Tibial artery (tissue), 4 donors: ENCODE measurements around the gene C19orf25.
A peak's percentile ranks its signal among the peaks of the same experiment; 100 is the strongest.

Experiments used
- DNase-seq, 2 donors: peaks; one replicate each; pipeline ENCODE4 v3.0.0-alpha.2; 2019
- H3K27ac ChIP-seq, 2 donors: fragments of 200-600 bp; sonication (generic) in 1 of 2; 1 replicate in 1 of 2; 2 replicates in 1 of 2; pipeline ENCODE4 v1.5.1; 2018 to 2019; ENCODE audit warnings: mild to moderate bottlenecking in 1 of 2
- H3K27me3 ChIP-seq, 2 donors: fragments of 200-600 bp; sonication (generic) in 1 of 2; one replicate each; pipeline versions ENCODE4 v1.5.1 to v1.6.0; 2016 to 2019
- H3K36me3 ChIP-seq, 3 donors: fragments of 200-600 bp; sonication (generic) in 2 of 3; one replicate each; pipeline ENCODE4 v1.5.1; 2016 to 2019; ENCODE audit warnings: mild to moderate bottlenecking in 2 of 3
- H3K4me1 ChIP-seq, 4 donors: fragments of 200-600 bp; sonication (generic) in 2 of 4; 1 replicate in 3 of 4; 2 replicates in 1 of 4; pipeline ENCODE4 v1.5.1; 2016 to 2019
- H3K4me3 ChIP-seq, 2 donors: fragments of 200-600 bp; sonication (generic) in 1 of 2; 1 replicate in 1 of 2; 2 replicates in 1 of 2; pipeline ENCODE4 v1.5.1; 2018 to 2019; ENCODE audit warnings: mild to moderate bottlenecking in 2 of 2
- H3K9me3 ChIP-seq, 3 donors: fragments of 200-600 bp; sonication (generic) in 1 of 3; one replicate each; pipeline ENCODE4 v1.5.1; 2016 to 2019
- CTCF ChIP-seq, 2 experiments: fragments of 200-600 bp in 1 of 2; fragments of 450-650 bp in 1 of 2; IDR thresholded peaks; one replicate each; pipeline ENCODE4 v1.5.1; 2017 to 2019; ENCODE audit warnings: antibody characterized with exemption in 2 of 2, mild to moderate bottlenecking in 1 of 2, moderate library complexity in 1 of 2
- intact Hi-C: fragments of 100-400 bp; cut with DNase I; formaldehyde crosslinking; loops from one replicate; pipeline ENCODE4 v1.15.0; 2023; ENCODE audit warnings: low total_unique reads

C19orf25 gene

GRCh38 chr19:1514295-1514661 lies 35.3 kb upstream of the C19orf25 start:
- DNase-seq = no peak
- peaks cover 0 to 71% of the 10 kb centered on the region in 2 donors for H3K27me3 ChIP-seq

GRCh38 chr19:1513499-1514294 lies 34.7 kb upstream of the C19orf25 start:
- H3K27me3 ChIP-seq = peaks cover 0 to 67% of the 10 kb centered on the region in 2 donors
- intact Hi-C loops = no loop called here
- no peak for DNase-seq
- peaks cover 0 to 27% (median 11%) of the 10 kb centered on the region in 4 donors for H3K4me1 ChIP-seq
- H3K27ac ChIP-seq = peak overlapping the region; percentile 15 to 51
- H3K4me3 ChIP-seq = peak overlapping the region; percentile 44 to 59
- peaks cover 0 to 2% (median 0%) of the 10 kb centered on the region in 3 donors for H3K9me3 ChIP-seq
- TF ChIP-seq CTCF (IDR thresholded peaks at IDR 0.05) = peak; percentile 30 to 48
- H3K36me3 ChIP-seq = no peaks in the 10 kb centered on the region

More at GRCh38 chr19:1514295-1514661, 35.3 kb upstream of the C19orf25 start:
- intact Hi-C loops = no loop called here
- Histone ChIP-seq H3K4me1 (peaks cover 0 to 27% (median 11%) of the 10 kb centered on the region in 4 donors), H3K36me3 (no peaks in the 10 kb centered on the region), H3K27ac (no peak overlapping the region), H3K4me3 (no peak overlapping the region), H3K9me3 (no peaks in the 10 kb centered on the region)
- TF ChIP-seq CTCF (IDR thresholded peaks at IDR 0.05) = no peak

- H3K27me3 ChIP-seq = peaks cover 0 to 61% of the 10 kb centered on the region in 2 donors
- intact Hi-C loops = no loop called here
- no peaks in the 10 kb centered on the region for H3K36me3 ChIP-seq
- peaks cover 0 to 33% (median 15%) of the 10 kb centered on the region in 4 donors for H3K4me1 ChIP-seq
- peak within 1 kb of the TSS; percentile 15 to 51 for H3K27ac ChIP-seq
- DNase-seq = no peak
- TF ChIP-seq CTCF (IDR thresholded peaks at IDR 0.05) = no peak
- peak within 1 kb of the TSS; percentile 44 to 59 for H3K4me3 ChIP-seq
- peaks cover 0 to 8% (median 0%) of the 10 kb centered on the region in 3 donors for H3K9me3 ChIP-seq
Measured at GRCh38 chr19:1512671-1513498, 33.9 kb upstream of the C19orf25 start, which contains the start of gene ADAMTSL5. TSS of gene ADAMTSL5 (minus strand) at chr19:1513019. CDS start at chr19:1510943, 2,076 bp downstream.

GRCh38 chr19:1511318-1512317 lies 32.6 kb upstream of the C19orf25 start:
- Histone ChIP-seq H3K27me3 (peaks cover 0 to 69% of the 10 kb centered on the region in 2 donors), H3K9me3 (peaks cover 0 to 8% (median 0%) of the 10 kb centered on the region in 3 donors), H3K4me3 (no peak overlapping the region), H3K4me1 (peaks cover 0 to 42% (median 23%) of the 10 kb centered on the region in 4 donors), H3K27ac (no peak overlapping the region), H3K36me3 (no peaks in the 10 kb centered on the region)
- TF ChIP-seq CTCF (IDR thresholded peaks at IDR 0.05) = no peak
- intact Hi-C loops = no loop called here
- DNase-seq = no peak

- Histone ChIP-seq H3K4me3 (no peak overlapping the region), H3K36me3 (no peaks in the 10 kb centered on the region), H3K9me3 (peaks cover 0 to 8% (median 0%) of the 10 kb centered on the region in 3 donors), H3K27ac (no peak overlapping the region), H3K4me1 (peaks cover 0 to 42% (median 23%) of the 10 kb centered on the region in 4 donors), H3K27me3 (peaks cover 0 to 67% of the 10 kb centered on the region in 2 donors)
- TF ChIP-seq CTCF (IDR thresholded peaks at IDR 0.05) = no peak
- intact Hi-C loops = no loop called here
- DNase-seq = no peak
Measured at GRCh38 chr19:1510807-1511206, 31.8 kb upstream of the C19orf25 start.
